GM21723 (cell line): ENCODE measurements around the gene CENPO.

Experiments
- ATAC-seq: cut with Tn5 transposase; IDR thresholded peaks from one replicate; pipeline ENCODE4 v1.9.1; 2021; ENCODE audit warnings: mild to moderate bottlenecking, moderate library complexity; ENCODE audit not compliant: unreplicated experiment

The CENPO gene

GRCh38 chr2:24836206-24836605 lies 43.0 kb downstream of the CENPO start:
- no peak for ATAC-seq

- no peak for ATAC-seq
These were observed 43.5 kb downstream of the CENPO start for GRCh38 chr2:24836706-24837105.

- ATAC-seq, result no peak
These were observed 44.8 kb downstream of the CENPO start for GRCh38 chr2:24837996-24838513.

- no peak for ATAC-seq
These were observed 45.3 kb downstream of the CENPO start for GRCh38 chr2:24838541-24838940.

GRCh38 chr2:24839729-24840128 lies 46.5 kb downstream of the CENPO start:
- no peak for ATAC-seq

- no peak for ATAC-seq
These were observed 47.1 kb downstream of the CENPO start for GRCh38 chr2:24840164-24840869.

- no peak for ATAC-seq
These were observed 48.0 kb downstream of the CENPO start for GRCh38 chr2:24840962-24841945.

- no peak for ATAC-seq
These were observed 49.1 kb downstream of the CENPO start for GRCh38 chr2:24842081-24843050.

GRCh38 chr2:24843330-24843860 lies 50.2 kb downstream of the CENPO start:
- ATAC-seq, result no peak

- no peak for ATAC-seq
These were observed 50.9 kb downstream of the CENPO start for GRCh38 chr2:24844023-24844685.

GRCh38 chr2:24845691-24846090 lies 52.5 kb downstream of the CENPO start:
- ATAC-seq, result no peak

GRCh38 chr2:24850944-24851343 lies 57.7 kb downstream of the CENPO start:
- ATAC-seq, result no peak

GRCh38 chr2:24852026-24852425 lies 58.8 kb downstream of the CENPO start:
- ATAC-seq, result no peak

- ATAC-seq, result no peak
These were observed 59.3 kb downstream of the CENPO start for GRCh38 chr2:24852431-24853020.

GRCh38 chr2:24853046-24853445 lies 59.8 kb downstream of the CENPO start:
- no peak for ATAC-seq

GRCh38 chr2:24853996-24854395 lies 60.8 kb downstream of the CENPO start:
- no peak for ATAC-seq

GRCh38 chr2:24855022-24855622 lies 61.9 kb downstream of the CENPO start:
- no peak for ATAC-seq

- ATAC-seq, result no peak
These were observed 62.5 kb downstream of the CENPO start for GRCh38 chr2:24855726-24856125.

- no peak for ATAC-seq
These were observed 63.6 kb downstream of the CENPO start for GRCh38 chr2:24856791-24857211.
